SK-N-MC (cell line): ENCODE measurements around the gene PLCD1.
"Not testable (repeated sequence)": the region's sequence is repeated elsewhere in the genome, so short reads cannot be mapped to it uniquely, and the experiment has no call there.

Source experiments
- EZH2 ChIP-seq: fragments of 200-600 bp; sonication (generic); IDR thresholded peaks from one replicate; pipeline ENCODE4 v1.6.1; 2017; ENCODE audit warnings: antibody characterized with exemption
- FOXP2 ChIP-seq: optimal IDR thresholded peaks from 2 replicates; pipeline ENCODE3; 2011; ENCODE audit warnings: mild to moderate bottlenecking, moderate library complexity; ENCODE audit not compliant: insufficient read depth; ENCODE audit errors: extremely low read length, control extremely low read depth
- POLR2AphosphoS5 ChIP-seq: IDR thresholded peaks from 2 replicates; pipeline ENCODE4 v1.6.1; 2012; ENCODE audit warnings: mild to moderate bottlenecking, low read depth, low read length, borderline replicate concordance

DNA sequence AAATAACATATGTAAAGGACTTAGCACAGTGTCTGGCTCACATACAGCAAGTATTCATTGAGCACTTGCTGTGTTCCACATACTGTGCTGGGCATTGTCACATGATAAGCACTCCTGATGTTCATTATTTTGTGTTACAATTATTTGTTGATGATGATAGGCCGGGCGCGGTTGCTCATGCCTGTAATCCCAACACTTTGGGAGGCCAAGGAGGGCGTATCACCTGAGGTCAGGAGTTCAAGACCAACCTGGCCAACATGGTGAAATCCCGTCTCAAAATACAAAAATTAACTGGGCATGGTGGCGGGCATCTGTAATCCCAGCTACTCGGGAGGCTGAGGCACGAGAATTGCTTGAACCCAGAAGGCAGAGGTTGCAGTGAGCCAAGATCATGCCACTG is 57.4 kb downstream of the PLCD1 start:
- not testable (repeated sequence) for TF ChIP-seq EZH2, POLR2AphosphoS5, FOXP2
